Adipocyte (in vitro differentiated cells): ENCODE results near the gene SSU72.
A peak's percentile ranks its signal among the peaks of the same experiment; 100 is the strongest.
"Not testable (repeated sequence)": the region's sequence is repeated elsewhere in the genome, so short reads cannot be mapped to it uniquely, and the experiment has no call there.

Source experiments
- DNase-seq: peaks from one replicate; pipeline ENCODE4 v3.0.0-alpha.2; 2015; ENCODE audit warnings: low read depth
- H3K27me3 ChIP-seq: replicated peaks from 2 replicates; pipeline ENCODE4 v1.7.0; 2013; ENCODE audit warnings: mild to moderate bottlenecking, low read length, moderate library complexity; ENCODE audit not compliant: control insufficient read depth, insufficient read depth
- H3K36me3 ChIP-seq: 2 replicates; pipeline ENCODE4 v1.7.0; 2013; ENCODE audit warnings: low read length, mild to moderate bottlenecking, moderate library complexity; ENCODE audit not compliant: control insufficient read depth, insufficient read depth, severe bottlenecking
- H3K4me1 ChIP-seq: 2 replicates; pipeline ENCODE4 v1.7.0; 2013; ENCODE audit warnings: mild to moderate bottlenecking, low read length, moderate library complexity; ENCODE audit not compliant: control insufficient read depth, insufficient read depth
- H3K4me3 ChIP-seq: 2 replicates; pipeline ENCODE4 v1.7.0; 2013; ENCODE audit warnings: mild to moderate bottlenecking, low read length, moderate library complexity
- H3K9ac ChIP-seq: 2 replicates; pipeline ENCODE4 v1.7.0; 2013; ENCODE audit warnings: mild to moderate bottlenecking, low read length, moderate library complexity
- H3K9me3 ChIP-seq: 2 replicates; pipeline ENCODE4 v1.7.0; 2013; ENCODE audit warnings: mild to moderate bottlenecking, low read length, moderate library complexity; ENCODE audit not compliant: control insufficient read depth

SSU72 gene

DNA sequence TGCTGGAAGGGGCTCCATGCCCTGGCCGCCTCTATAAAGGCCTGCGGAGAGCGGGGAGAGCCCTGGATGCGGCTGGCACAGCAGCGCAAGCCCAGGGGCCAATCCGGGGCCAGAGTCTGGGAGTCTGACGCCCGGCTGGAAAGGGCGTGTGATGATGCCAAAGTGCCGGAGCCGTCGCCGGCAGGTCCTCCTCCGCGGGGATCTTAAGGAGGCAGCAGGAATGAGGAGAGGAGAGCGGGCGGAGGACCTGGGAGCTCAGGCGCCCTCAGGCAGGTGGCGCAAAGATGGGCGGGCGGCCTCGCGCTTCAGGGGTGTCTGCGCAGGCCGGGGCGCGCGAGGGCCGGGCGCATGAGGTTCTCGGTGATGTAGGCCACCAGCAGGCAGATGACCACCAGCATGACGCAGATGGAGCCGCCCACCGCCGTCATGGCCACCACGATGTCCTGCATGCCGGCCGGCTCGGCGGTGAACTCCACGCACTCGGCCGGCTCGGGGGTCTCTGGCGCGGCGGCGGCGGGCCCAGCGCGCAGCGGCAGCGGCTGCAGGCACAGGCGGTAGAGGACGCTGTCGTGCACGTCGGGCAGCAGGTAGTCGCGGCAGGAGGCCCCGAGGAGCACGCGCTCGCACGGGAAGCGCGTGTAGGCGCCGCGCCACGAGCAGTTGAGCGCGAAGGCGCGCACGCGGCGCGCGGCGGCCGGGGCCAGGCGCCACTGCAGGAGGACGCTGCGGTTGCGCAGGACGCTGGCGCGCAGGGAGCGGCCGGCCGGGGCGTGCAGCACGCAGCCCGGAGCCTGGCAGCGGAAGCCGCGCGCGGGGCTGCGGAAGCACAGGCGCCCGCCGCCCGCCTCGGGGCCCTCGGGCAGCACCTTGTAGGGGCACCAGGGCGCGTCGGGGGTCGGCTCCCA, 24.6 kb upstream of the SSU72 start:
- H3K36me3 ChIP-seq = no peaks in the 10 kb centered on the region
- H3K4me1 ChIP-seq = peaks cover 6% of the 10 kb centered on the region
- peak; percentile 70 for DNase-seq
- H3K9ac ChIP-seq = no peak overlapping the region
- H3K4me3 ChIP-seq = peak overlapping the region; percentile 44
- H3K27me3 ChIP-seq = peaks cover 43% of the 10 kb centered on the region
- no peaks in the 10 kb centered on the region for H3K9me3 ChIP-seq

DNA sequence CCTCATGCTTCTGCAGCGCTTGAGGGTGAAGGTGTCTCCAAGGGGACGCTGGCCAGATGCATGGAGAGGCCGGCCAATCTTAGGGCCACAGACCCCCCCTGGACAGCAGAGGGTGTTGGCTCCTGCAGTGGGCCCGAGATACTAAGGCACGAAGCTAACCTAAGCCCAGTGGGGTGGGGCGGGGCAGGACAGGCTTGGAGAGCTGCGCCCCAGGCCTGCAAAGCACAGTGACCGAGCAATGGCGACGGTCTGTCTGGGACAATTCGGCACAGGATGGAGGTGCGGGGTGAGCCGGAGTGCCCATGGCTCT, 24.0 kb upstream of the SSU72 start:
- Histone ChIP-seq H3K36me3 (no peaks in the 10 kb centered on the region), H3K4me1 (peaks cover 6% of the 10 kb centered on the region), H3K4me3 (no peak overlapping the region), H3K27me3 (peaks cover 43% of the 10 kb centered on the region), H3K9me3 (no peaks in the 10 kb centered on the region), H3K9ac (no peak overlapping the region)
- DNase-seq = no peak

DNA sequence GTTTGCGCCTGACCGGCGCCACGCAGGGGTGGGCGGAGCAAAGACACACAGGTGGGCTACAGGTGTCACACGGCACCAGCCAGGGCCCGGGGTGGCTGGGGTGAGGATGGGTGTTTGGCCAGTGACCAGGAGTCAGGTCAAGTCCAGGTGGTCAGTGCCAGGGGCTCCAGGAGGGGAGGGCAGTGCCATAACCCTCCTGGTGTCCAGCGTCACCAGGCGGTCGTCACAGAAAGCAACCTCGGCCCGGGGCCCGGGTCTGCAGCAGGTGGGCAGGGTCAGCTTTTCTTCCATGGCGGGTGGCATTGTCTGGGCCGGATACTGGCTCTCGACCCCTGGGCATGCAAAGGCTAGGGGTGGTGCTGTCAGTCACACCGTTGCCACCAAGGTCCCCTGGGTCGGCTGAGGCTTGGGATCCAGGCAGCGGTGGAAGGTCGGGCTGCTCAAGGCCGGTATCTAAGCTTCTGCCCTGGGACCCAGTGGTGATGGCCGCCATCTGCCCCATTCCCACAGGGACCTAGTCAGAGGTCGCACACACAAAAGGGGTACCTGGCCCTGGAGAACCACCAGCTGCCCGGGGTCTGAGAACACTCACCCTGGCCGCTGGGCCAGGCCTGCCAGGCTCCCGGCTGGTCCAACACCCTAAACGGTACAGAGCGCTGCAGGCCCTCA, 23.5 kb upstream of the SSU72 start:
- no peak for DNase-seq
- H3K27me3 ChIP-seq = peaks cover 43% of the 10 kb centered on the region
- H3K9ac ChIP-seq = no peak overlapping the region
- peaks cover 6% of the 10 kb centered on the region for H3K4me1 ChIP-seq
- no peak overlapping the region for H3K4me3 ChIP-seq
- no peaks in the 10 kb centered on the region for H3K36me3 ChIP-seq
- H3K9me3 ChIP-seq = no peaks in the 10 kb centered on the region

DNA sequence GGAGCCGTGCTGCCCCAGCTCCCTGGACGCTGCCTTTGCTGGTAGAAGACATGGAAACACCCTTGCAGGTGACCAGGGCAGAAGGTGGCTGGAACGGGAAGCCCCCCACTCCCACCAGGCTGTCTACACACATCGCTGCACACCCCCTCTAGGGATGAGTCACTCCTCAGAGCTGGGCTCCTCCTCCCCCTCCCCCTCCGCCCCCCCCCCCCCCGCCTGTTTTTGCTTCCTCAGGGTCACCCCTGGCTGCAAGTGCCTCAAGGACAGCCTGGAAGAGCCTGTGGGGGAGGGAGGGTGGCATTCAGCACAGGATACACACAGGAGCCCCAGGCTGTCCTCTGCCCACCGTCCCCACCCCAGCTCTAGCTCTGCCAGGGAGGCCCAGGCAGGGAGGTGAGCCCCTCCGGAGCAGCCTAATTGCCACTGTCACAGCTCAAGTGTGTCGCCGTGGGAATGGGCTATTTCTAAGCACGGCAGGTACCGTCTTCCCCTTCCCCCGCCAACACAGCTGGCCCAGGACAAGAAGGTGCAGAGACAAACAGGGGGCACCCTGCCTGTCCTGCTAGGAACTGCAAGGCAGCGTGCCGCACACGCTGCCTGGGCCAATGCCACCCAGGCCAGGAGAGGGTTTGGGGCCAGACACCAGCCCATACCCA, 22.7 kb upstream of the SSU72 start:
- Histone ChIP-seq H3K9me3 (no peaks in the 10 kb centered on the region), H3K36me3 (no peaks in the 10 kb centered on the region), H3K9ac (no peak overlapping the region), H3K27me3 (peaks cover 43% of the 10 kb centered on the region), H3K4me3 (no peak overlapping the region), H3K4me1 (peaks cover 6% of the 10 kb centered on the region)
- DNase-seq = peak; percentile 31

DNA sequence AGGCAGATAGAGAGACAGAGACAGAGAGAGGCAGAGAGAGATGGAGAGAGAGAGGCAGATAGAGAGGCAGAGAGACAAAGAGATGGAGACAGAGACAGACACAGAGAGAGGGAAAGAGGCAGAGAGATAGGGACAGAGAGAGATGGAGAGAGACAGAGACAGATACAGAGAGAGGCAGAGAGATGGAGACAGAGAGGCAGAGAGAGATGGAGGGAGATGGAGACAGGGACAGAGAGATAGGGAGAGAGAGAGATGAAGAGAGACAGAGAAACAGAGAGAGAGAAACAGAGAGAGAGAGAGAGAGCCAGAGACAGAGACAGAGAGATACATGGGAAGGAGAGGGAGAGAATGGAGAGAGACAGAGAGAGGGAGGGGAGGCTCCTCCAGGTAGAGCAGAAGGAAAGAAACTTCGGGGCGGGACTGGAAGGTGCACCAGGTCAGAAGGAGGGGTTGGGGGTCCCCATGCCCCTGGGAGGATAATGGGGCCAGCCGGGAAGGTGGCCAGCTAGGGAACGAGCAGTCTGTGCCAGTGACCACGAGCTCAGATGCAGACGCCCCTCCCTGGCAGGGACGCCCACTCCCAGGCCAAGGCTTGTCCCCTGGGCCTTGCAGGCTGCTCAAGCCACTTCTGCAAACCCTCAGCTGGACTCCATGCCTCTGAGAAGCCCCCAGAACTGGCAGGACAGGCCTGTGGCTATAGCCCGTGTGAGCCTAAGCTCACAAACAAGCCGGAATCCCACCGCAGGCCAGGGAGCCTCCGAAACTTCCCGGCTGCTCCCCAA, 22.0 kb upstream of the SSU72 start:
- no peak for DNase-seq
- Histone ChIP-seq H3K4me3 (no peak overlapping the region), H3K9me3 (no peaks in the 10 kb centered on the region), H3K4me1 (peaks cover 6% of the 10 kb centered on the region), H3K27me3 (peaks cover 43% of the 10 kb centered on the region), H3K9ac (no peak overlapping the region), H3K36me3 (no peaks in the 10 kb centered on the region)

DNA sequence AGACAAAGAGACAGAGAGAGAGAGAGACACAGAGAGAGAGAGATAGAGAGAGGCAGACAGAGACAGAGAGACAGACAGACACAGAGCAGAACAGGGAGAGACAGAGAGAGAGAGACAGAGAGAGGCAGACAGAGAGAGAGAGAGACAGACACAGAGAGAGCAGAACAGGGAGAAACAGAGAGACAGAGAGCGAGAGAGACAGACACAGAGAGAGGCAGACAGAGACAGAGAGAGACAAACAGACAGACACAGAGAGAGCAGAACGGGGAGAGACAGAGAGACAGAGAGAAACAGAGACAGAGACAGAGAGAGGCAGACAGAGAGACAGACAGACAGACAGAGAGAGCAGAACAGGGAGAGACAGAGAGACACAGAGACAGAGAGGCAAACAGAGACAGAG, 20.7 kb upstream of the SSU72 start:
- H3K4me1 ChIP-seq, H3K36me3 ChIP-seq, H3K9me3 ChIP-seq, DNase-seq, H3K9ac ChIP-seq, H3K4me3 ChIP-seq: not testable (repeated sequence)
- H3K27me3 ChIP-seq = peaks cover 36% of the 10 kb centered on the region

DNA sequence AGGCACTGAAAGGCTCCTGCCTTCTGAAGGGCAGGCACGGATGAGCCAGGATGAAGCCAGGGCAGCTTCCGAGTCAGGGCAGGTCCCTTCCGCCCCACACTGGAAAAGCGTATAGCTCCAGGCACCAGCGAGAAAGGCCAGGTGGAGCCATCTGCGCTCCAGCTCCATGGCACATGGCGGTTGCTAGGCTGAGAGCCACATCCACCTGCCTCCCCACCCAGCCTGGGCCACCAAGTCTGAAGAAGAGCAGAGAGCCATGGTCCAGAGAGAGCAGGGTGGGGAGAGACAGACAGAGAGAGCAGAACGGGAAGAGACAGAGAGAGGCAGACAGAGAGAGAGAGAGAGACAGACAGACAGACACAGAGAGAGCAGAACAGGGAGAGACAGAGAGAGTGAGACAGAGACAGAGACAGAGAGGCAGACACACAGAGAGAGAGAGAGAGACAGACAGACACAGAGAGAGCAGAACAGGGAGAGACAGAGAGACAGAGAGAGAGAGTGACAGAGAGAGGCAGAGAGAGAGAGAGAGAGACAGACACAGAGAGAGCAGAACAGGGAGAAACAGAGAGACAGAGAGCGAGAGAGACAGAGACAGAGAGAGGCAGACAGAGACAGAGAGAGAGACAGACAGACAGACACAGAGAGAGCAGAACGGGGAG, 20.1 kb upstream of the SSU72 start:
- Histone ChIP-seq H3K27me3 (peaks cover 36% of the 10 kb centered on the region), H3K9me3 (no peaks in the 10 kb centered on the region), H3K36me3 (no peaks in the 10 kb centered on the region), H3K4me1 (peaks cover 6% of the 10 kb centered on the region), H3K9ac (no peak overlapping the region), H3K4me3 (no peak overlapping the region)
- DNase-seq = no peak

DNA sequence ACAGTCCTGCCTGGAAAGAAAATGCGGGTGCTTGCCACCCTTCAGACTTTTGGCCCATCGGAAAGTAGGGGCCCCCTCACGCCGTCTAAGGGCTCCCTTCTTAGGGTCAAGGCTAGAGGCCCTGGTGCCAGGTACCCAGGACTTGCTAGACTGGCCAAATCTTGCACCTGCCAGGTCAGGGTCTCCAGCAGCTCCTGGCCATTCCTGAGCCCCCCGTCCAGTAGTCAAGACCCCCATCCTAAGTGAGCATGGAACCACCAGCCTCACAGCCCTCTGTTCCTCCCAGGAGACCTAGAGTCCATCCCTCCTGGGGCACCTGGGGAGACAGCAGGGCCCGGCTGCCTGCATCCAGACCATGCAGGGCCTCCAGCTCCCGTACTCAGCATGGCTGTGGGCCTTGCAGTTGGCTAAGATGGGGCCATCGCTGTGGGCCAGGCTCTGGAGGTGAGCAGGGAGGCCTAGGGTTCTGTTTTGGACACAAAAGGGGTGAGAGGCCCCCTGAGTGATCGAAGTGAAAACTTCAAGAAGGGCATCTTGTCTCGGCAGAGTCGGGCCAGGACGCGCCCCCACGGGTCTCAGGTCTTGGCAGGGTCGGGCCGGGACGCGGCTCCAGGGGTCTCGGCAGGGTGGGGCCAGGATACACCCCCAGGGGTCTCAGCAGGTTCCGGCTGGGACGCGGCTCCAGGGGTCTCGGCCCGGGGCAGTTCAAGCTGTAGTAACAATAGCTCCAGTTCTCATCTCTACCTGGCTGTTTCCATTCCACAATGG, 19.4 kb upstream of the SSU72 start:
- no peak for DNase-seq
- H3K9me3 ChIP-seq = no peaks in the 10 kb centered on the region

DNA sequence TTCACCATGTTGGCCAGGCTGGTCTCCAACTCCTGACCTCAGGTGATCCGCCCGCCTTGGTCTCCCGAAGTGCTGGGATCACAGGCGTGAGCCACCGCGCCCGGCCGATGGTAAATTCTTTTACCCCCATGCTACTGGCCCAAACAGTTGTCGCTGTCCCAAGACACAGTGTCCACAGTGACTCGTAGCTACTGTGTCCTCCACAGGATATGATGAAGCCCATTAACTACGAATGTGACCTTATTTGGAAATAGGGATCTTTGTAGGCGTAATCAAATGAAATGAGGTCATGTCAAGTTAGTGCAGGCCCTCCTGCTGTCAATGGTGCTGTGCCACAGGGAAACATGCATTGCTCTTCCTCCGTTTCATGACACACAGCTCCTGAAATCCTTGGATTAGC, 16.8 kb upstream of the SSU72 start:
- DNase-seq = no peak
- Histone ChIP-seq H3K4me1 (no peaks in the 10 kb centered on the region), H3K4me3 (no peak overlapping the region), H3K9ac (no peak overlapping the region), H3K27me3 (peaks cover 15% of the 10 kb centered on the region), H3K9me3 (no peaks in the 10 kb centered on the region), H3K36me3 (no peaks in the 10 kb centered on the region)

More for the DNA sequence above, 19.4 kb upstream of the SSU72 start:
- H3K4me3 ChIP-seq = no peak overlapping the region
- H3K9ac ChIP-seq = no peak overlapping the region
- H3K4me1 ChIP-seq = peaks cover 6% of the 10 kb centered on the region
- H3K27me3 ChIP-seq = peaks cover 36% of the 10 kb centered on the region
- no peaks in the 10 kb centered on the region for H3K36me3 ChIP-seq

DNA sequence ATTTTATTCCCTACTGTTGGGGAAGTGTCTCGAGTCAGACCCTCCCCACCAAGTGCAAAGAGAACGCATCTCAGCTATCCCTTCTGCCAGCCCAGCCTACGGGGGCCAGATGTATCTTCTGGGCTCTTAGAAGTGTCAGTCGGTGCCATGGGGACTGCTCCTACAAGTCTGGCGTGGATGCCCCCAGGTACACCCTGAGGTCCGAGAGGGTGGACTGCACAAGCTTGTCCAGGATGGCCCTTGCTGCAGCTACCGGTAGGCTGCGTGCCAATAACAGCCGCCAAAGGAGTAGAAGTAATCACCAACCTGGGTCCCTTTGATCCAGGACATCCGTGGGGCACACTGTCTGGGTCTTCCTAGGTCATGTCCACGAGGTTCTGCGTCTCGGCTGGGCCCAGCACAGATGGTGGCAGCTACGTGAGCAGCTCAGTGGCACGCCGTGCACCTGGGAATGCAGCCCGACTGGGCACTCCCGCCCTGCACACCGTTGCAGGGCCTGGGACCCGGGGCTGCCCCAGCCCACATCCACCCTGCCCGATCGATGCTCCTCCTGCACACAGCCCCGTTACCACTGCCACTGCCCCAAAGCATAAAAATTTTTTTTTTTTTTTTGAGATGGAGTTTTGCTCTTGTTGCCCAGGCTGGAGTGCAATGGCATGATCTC, 8.8 kb upstream of the SSU72 start:
- Histone ChIP-seq H3K9me3 (no peaks in the 10 kb centered on the region), H3K4me1 (no peaks in the 10 kb centered on the region), H3K27me3 (peaks cover 35% of the 10 kb centered on the region), H3K36me3 (no peaks in the 10 kb centered on the region), H3K4me3 (no peak overlapping the region), H3K9ac (no peak overlapping the region)
- no peak for DNase-seq
